Chondrocyte (in vitro differentiated cells): ENCODE data around the gene SEC22A. TPM values are rescaled to one million over a fixed set of nuclear protein-coding genes. Genes with fewer than 3 reads are reported as not detected.
A peak's percentile ranks its signal among the peaks of the same experiment; 100 is the strongest.

Source experiments
- DNase-seq: peaks from one replicate; pipeline ENCODE4 v3.0.0; 2021; ENCODE audit warnings: mixed read lengths, low spot score
- H3K27ac Mint-ChIP-seq: one replicate; pipeline ENCODE4 v1.8.0; 2021; ENCODE audit warnings: mild to moderate bottlenecking, moderate library complexity, mixed read lengths; ENCODE audit not compliant: unreplicated experiment
- H3K27me3 Mint-ChIP-seq: 2 replicates; pipeline ENCODE4 v1.8.0; 2021; ENCODE audit warnings: low read depth, mixed read lengths
- H3K36me3 Mint-ChIP-seq: 2 replicates; pipeline ENCODE4 v1.8.0; 2021; ENCODE audit warnings: low read depth, mixed read lengths
- H3K4me1 Mint-ChIP-seq: 2 replicates; pipeline ENCODE4 v1.8.0; 2021; ENCODE audit warnings: low read depth, mild to moderate bottlenecking, mixed read lengths
- H3K4me3 Mint-ChIP-seq: one replicate; pipeline ENCODE4 v1.8.0; 2021; ENCODE audit warnings: mild to moderate bottlenecking, moderate library complexity, mixed read lengths; ENCODE audit not compliant: unreplicated experiment
- H3K9me3 Mint-ChIP-seq: 2 replicates; pipeline ENCODE4 v1.8.0; 2021; ENCODE audit warnings: low read depth, mixed read lengths
- total RNA-seq: library from RNA; stranded (reverse); gene quantifications from 3 replicates; pipeline ENCODE4 v1.2.1, GENCODE V29; 2021
- TF ChIP-seq, protein P1 (sequence below): fragments of 200-600 bp; sonication (generic); IDR thresholded peaks from 2 replicates; pipeline ENCODE4 v1.5.0; 2021; ENCODE audit warnings: antibody characterized with exemption, mild to moderate bottlenecking, moderate library complexity

The SEC22A gene
- total RNA-seq, 1 donor from 2014 or later = 14.4 TPM

DNA sequence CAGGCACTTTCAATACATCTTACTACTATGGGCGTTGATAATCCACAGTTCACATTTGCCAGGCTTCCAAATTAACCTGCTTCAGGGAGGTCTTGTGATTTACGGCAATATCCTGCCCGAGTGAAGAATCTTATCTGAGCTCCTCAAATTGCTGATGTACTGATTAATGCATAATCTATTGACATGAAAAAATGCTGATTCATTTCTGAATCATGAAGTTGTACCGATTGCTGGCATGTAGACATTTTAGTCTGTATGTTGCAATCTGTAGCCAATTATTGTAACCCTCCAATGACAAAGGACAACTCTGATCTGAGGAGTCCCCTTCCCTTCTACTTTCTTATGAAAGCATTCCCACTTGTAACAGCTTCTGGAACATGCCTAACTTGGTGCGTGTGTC, 97.2 kb downstream of the SEC22A start:
- no peaks in the 10 kb centered on the region for H3K4me1 Mint-ChIP-seq
- peaks cover 12% of the 10 kb centered on the region for H3K27me3 Mint-ChIP-seq
- H3K4me3 Mint-ChIP-seq = no peak overlapping the region
- no peak for DNase-seq
- peaks cover 10% of the 10 kb centered on the region for H3K36me3 Mint-ChIP-seq
- H3K9me3 Mint-ChIP-seq = no peaks in the 10 kb centered on the region
- TF ChIP-seq, protein P1, sequence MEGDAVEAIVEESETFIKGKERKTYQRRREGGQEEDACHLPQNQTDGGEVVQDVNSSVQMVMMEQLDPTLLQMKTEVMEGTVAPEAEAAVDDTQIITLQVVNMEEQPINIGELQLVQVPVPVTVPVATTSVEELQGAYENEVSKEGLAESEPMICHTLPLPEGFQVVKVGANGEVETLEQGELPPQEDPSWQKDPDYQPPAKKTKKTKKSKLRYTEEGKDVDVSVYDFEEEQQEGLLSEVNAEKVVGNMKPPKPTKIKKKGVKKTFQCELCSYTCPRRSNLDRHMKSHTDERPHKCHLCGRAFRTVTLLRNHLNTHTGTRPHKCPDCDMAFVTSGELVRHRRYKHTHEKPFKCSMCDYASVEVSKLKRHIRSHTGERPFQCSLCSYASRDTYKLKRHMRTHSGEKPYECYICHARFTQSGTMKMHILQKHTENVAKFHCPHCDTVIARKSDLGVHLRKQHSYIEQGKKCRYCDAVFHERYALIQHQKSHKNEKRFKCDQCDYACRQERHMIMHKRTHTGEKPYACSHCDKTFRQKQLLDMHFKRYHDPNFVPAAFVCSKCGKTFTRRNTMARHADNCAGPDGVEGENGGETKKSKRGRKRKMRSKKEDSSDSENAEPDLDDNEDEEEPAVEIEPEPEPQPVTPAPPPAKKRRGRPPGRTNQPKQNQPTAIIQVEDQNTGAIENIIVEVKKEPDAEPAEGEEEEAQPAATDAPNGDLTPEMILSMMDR = no peak
- no peak overlapping the region for H3K27ac Mint-ChIP-seq

GRCh38 chr3:123299581-123299980, 97.8 kb downstream of the SEC22A start:
- Mint-ChIP-seq H3K4me1 (no peaks in the 10 kb centered on the region), H3K9me3 (no peaks in the 10 kb centered on the region), H3K27ac (no peak overlapping the region), H3K4me3 (no peak overlapping the region), H3K36me3 (peaks cover 6% of the 10 kb centered on the region), H3K27me3 (peaks cover 7% of the 10 kb centered on the region)
- DNase-seq = no peak
- TF ChIP-seq, protein P1 = no peak

DNA sequence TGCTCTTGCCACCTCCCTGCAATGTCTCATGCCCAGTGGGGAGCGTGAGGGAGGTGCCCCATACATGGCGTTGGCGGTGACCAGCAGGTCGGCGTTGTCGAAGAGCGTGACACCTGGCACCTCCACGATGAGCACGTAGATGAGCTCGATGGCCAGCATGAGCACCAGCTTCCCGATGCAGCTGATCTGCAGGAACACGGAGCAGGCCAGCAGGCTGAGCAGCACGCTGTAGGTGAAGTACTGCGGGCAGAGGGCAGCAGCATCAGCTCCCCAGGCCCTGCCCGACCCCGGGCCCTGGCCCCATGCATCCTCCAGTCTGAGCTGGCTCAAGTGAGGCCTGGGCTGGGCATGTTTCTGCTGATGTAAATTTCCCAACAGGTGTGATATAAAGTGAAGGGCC, 98.3 kb downstream of the SEC22A start:
- H3K27ac Mint-ChIP-seq = no peak overlapping the region

GRCh38 chr3:123300583-123300982, 98.8 kb downstream of the SEC22A start:
- peaks cover 4% of the 10 kb centered on the region for H3K27me3 Mint-ChIP-seq
- H3K9me3 Mint-ChIP-seq = no peaks in the 10 kb centered on the region

More for the DNA sequence above, 98.3 kb downstream of the SEC22A start:
- Mint-ChIP-seq H3K4me3 (no peak overlapping the region), H3K9me3 (no peaks in the 10 kb centered on the region), H3K27me3 (peaks cover 6% of the 10 kb centered on the region), H3K36me3 (peaks cover 6% of the 10 kb centered on the region), H3K4me1 (no peaks in the 10 kb centered on the region)
- TF ChIP-seq, protein P1 = no peak
- no peak for DNase-seq

GRCh38 chr3:123301331-123302184, 99.8 kb downstream of the SEC22A start:
- Mint-ChIP-seq H3K4me1 (no peaks in the 10 kb centered on the region), H3K36me3 (peaks cover 6% of the 10 kb centered on the region), H3K4me3 (no peak overlapping the region), H3K27ac (no peak overlapping the region), H3K9me3 (no peaks in the 10 kb centered on the region), H3K27me3 (peaks cover 4% of the 10 kb centered on the region)
- TF ChIP-seq, protein P1 = no peak
- peak; percentile 52 for DNase-seq

More at GRCh38 chr3:123300583-123300982, 98.8 kb downstream of the SEC22A start:
- no peak overlapping the region for H3K27ac Mint-ChIP-seq
- peak; percentile 28 for DNase-seq
- no peaks in the 10 kb centered on the region for H3K4me1 Mint-ChIP-seq
- no peak overlapping the region for H3K4me3 Mint-ChIP-seq
- H3K36me3 Mint-ChIP-seq = peaks cover 6% of the 10 kb centered on the region
- TF ChIP-seq, protein P1 = no peak
